K562 (cell line): ENCODE results near the gene MAML3. TPM values are rescaled to one million over a fixed set of nuclear protein-coding genes. Genes with fewer than 3 reads are reported as not detected.

Experiments
- ATAC-seq: fragments of 200-7000 bp; cut with Tn5 transposase; 3 replicates; pipeline ENCODE4 v1.9.1; 2020; ENCODE audit warnings: moderate library complexity
- BruUV-seq: library from RNA; stranded (reverse); fragments of 400-500 nt; replicated peaks from 2 replicates; lab custom pipeline; 2021; lab: Mats Ljungman, UMichigan
- CTCF ChIA-PET: fragments of 300-600 bp; formaldehyde crosslinking; extraction: SDS; loops from one replicate; lab custom pipeline; 2021; ENCODE audit warnings: low intra/inter-chr PET ratio; lab: Yijun Ruan, JAX
- POLR2A ChIA-PET: fragments of 300-600, 350-650 bp; sonication (Branson Sonifier 250); formaldehyde crosslinking; extraction: SDS; loops from one replicate; lab custom pipeline; 2021; ENCODE audit warnings: antibody characterized with exemption, inconsistent platforms; lab: Yijun Ruan, JAX
- DNase-seq, 4 experiments: peaks; one replicate each; pipeline versions ENCODE4 v3.0.0 to v3.0.0-alpha.2; 2011 to 2018; ENCODE audit warnings: low spot score in 3 of 4, mixed read lengths in 3 of 4; ENCODE audit errors: extremely low read depth in 1 of 4
- FAIRE-seq: peaks from 2 replicates; lab custom pipeline; 2011; peaks lifted over from hg19 to GRCh38; lab: Jason Lieb, UNC
- H2AFZ ChIP-seq: 2 replicates; pipeline ENCODE4 v1.6.0; 2011; ENCODE audit warnings: low read depth, low read length, control low read depth, inconsistent platforms
- H3K27ac ChIP-seq: fragments of 200-600 bp; 3 replicates; pipeline ENCODE4 v1.8.0; 2011; ENCODE audit warnings: low read depth, mild to moderate bottlenecking, control low read depth, inconsistent platforms, low read length, moderate library complexity, mixed read lengths; ENCODE audit errors: extremely low read depth
- H3K27me3 ChIP-seq, 2 experiments: fragments of 300-600 bp in 1 of 2; 2 replicates in 1 of 2; 3 replicates in 1 of 2; pipeline versions ENCODE4 v1.6.0 to v1.8.0; 2011; ENCODE audit warnings: inconsistent platforms in 2 of 2, low read length in 2 of 2, mild to moderate bottlenecking in 1 of 2, mixed read lengths in 1 of 2, moderate library complexity in 1 of 2; ENCODE audit not compliant: control insufficient read depth in 2 of 2, insufficient read depth in 2 of 2
- H3K36me3 ChIP-seq: fragments of 300-600 bp; 3 replicates; pipeline ENCODE4 v1.8.0; 2011; ENCODE audit warnings: mild to moderate bottlenecking, low read length, inconsistent platforms; ENCODE audit not compliant: control insufficient read depth, insufficient read depth
- H3K4me1 ChIP-seq, 2 experiments: fragments of 200-600 bp in 1 of 2; replicated peaks in 1 of 2; 2 replicates in 1 of 2; 3 replicates in 1 of 2; pipeline versions ENCODE4 v1.5.1 to v1.8.0; 2011; ENCODE audit warnings: inconsistent platforms in 2 of 2, low read length in 2 of 2, mild to moderate bottlenecking in 1 of 2, mixed read lengths in 1 of 2, moderate library complexity in 1 of 2; ENCODE audit not compliant: control insufficient read depth in 2 of 2, insufficient read depth in 2 of 2
- H3K4me2 ChIP-seq: 2 replicates; pipeline ENCODE4 v1.6.1; 2011; ENCODE audit warnings: low read length, control low read depth, inconsistent platforms, mixed read lengths; ENCODE audit not compliant: insufficient read depth
- H3K4me3 ChIP-seq: fragments of 200-600 bp; sonication (generic), shearing (Covaris generic); 2 replicates; pipeline ENCODE4 v1.5.1; 2016; ENCODE audit warnings: control low read depth, inconsistent platforms
- H3K79me2 ChIP-seq: fragments of 200-600 bp; 3 replicates; pipeline ENCODE4 v1.8.0; 2011; ENCODE audit warnings: low read length, inconsistent platforms; ENCODE audit not compliant: control insufficient read depth, insufficient read depth
- H3K9ac ChIP-seq, 2 experiments: 2 replicates each; pipeline versions ENCODE4 v1.6.0 to v1.6.1; 2011; ENCODE audit warnings: low read depth in 2 of 2, low read length in 2 of 2, control low read depth in 1 of 2, inconsistent platforms in 1 of 2, mild to moderate bottlenecking in 1 of 2, mixed read lengths in 1 of 2; ENCODE audit not compliant: insufficient read depth in 1 of 2
- H3K9me1 ChIP-seq: one replicate; pipeline ENCODE4 v1.6.0; 2011; ENCODE audit warnings: inconsistent platforms, mild to moderate bottlenecking, low read length, moderate library complexity; ENCODE audit not compliant: control insufficient read depth, insufficient read depth
- H3K9me3 ChIP-seq: replicated peaks from 2 replicates; pipeline ENCODE4 v1.5.1; 2011; ENCODE audit warnings: low read depth, low read length, inconsistent platforms; ENCODE audit not compliant: control insufficient read depth, insufficient read depth
- H4K20me1 ChIP-seq: replicated peaks from 2 replicates; pipeline ENCODE4 v1.6.1; 2011; ENCODE audit warnings: low read length, inconsistent platforms, mixed read lengths; ENCODE audit not compliant: control insufficient read depth, insufficient read depth
- CCAR2 ChIP-seq: fragments of 200-400 bp; formaldehyde crosslinking; IDR thresholded peaks from 2 replicates; pipeline ENCODE4 v1.6.1; 2017; ENCODE audit warnings: mild to moderate bottlenecking, low read depth, low read length
- EHMT2 ChIP-seq: fragments of 450-650 bp; IDR thresholded peaks from 2 replicates; pipeline ENCODE4 v1.6.1; 2018; ENCODE audit warnings: antibody characterized with exemption
- FOXA3 ChIP-seq, 2 experiments: fragments of 450-650 bp in 1 of 2; sonication (generic) in 1 of 2; formaldehyde crosslinking; IDR thresholded peaks in 1 of 2; conservative IDR thresholded peaks in 1 of 2; 2 replicates each; pipeline versions ENCODE4 v1.4.0 to v1.8.0; 2020 to 2022; ENCODE audit warnings: mild to moderate bottlenecking in 2 of 2, missing genetic modification reagents in 1 of 2
- FOXJ3 ChIP-seq: sonication (generic); formaldehyde crosslinking; IDR thresholded peaks from 2 replicates; pipeline ENCODE4 v1.4.0; 2020; ENCODE audit warnings: mild to moderate bottlenecking, missing genetic modification reagents
- FOXK1 ChIP-seq: sonication (generic); formaldehyde crosslinking; IDR thresholded peaks from 2 replicates; pipeline ENCODE4 v1.8.0; 2022; ENCODE audit warnings: missing genetic modification reagents, mild to moderate bottlenecking, borderline replicate concordance
- NCOA6 ChIP-seq: fragments of 450-650 bp; IDR thresholded peaks from 2 replicates; pipeline ENCODE4 v1.6.1; 2017; ENCODE audit warnings: mild to moderate bottlenecking
- WGBS: fragments of 100-300 bp; shearing (Covaris generic); methylation state at CpG from one replicate; pipeline ENCODE4 v1.1.6; 2016; ENCODE audit warnings: low coverage, mixed read lengths; ENCODE audit not compliant: insufficient coverage; ENCODE audit errors: missing lambda C conversion rate; 5-methylcytosine and 5-hydroxymethylcytosine counted together
- in situ Hi-C: fragments of 300-500 bp; cut with MboI; formaldehyde crosslinking; loops from 4 replicates; pipeline ENCODE4 v1.15.0; 2018; ENCODE audit warnings: inconsistent platforms, mixed read lengths
- intact Hi-C: fragments of 100-400 bp; cut with micrococcal nuclease; formaldehyde crosslinking; loops from 2 replicates; pipeline ENCODE4 v1.14.2; 2022
- polyA plus RNA-seq, 8 experiments: library from polyadenylated mRNA; depleted of rRNA in 4 of 8; stranded (reverse) in 5 of 8; unstranded in 3 of 8; fragments of >200 nt; fragmentation: Nextera tagmentation in 2 of 8; fragmentation: Illumina TruSeq in 1 of 8; extraction: Ambion mirVana in 2 of 8; extraction: Trizol in 1 of 8; gene quantifications; 2 replicates each; pipeline versions ENCODE4 v1.2.1 to v1.2.3, GENCODE V29; 2011 to 2014; ENCODE audit warnings: inconsistent platforms in 1 of 8, missing spikeins in 1 of 8
- total RNA-seq, 7 experiments: library from RNA; depleted of rRNA in 6 of 7; stranded (reverse); fragments of >200 nt in 6 of 7; fragmentation: Illumina TruSeq in 2 of 7; extraction: Trizol in 2 of 7; gene quantifications; 2 replicates each; pipeline versions ENCODE4 v1.2.1 to v1.2.3, GENCODE V29; 2011 to 2021; ENCODE audit warnings: low replicate concordance in 1 of 7
- TF ChIP-seq, protein P1 (sequence below): fragments of 250-450 bp; sonication (Bioruptor Pico); IDR thresholded peaks from 2 replicates; pipeline ENCODE4 v1.5.0; 2020; ENCODE audit warnings: mild to moderate bottlenecking
- TF ChIP-seq, protein P2 (sequence below): fragments of 250-450 bp; sonication (Bioruptor Pico); IDR thresholded peaks from 2 replicates; pipeline ENCODE4 v1.8.0; 2021; ENCODE audit warnings: borderline replicate concordance, mild to moderate bottlenecking, moderate library complexity; ENCODE audit not compliant: poor library complexity, severe bottlenecking

The MAML3 gene
- total and polyA plus RNA-seq, 9 of the 15 experiments (the other 6 are each of a cell fraction or from before 2014, with no cell fraction given), result 0.01 to 0.55 (median 0.25) TPM

DNA sequence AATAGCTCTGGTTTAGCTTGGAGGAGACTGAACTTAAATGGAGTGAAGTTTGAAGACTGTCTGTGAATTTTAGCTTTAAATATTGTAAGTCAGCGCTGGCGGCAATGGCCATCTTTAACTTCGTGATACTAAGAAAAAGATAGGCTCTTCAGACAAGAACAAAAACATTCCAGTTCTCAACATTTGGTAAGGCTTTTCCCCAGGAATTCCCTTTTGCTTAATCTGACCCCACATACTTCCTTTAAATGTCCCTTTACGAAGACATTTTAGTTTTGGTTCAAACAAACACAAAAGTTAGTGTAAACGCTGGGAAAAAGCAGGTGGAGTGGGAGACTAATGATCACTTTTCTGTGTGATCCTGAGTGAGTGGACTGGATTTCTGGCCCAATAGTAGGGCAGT is 106.2 kb downstream of the MAML3 start:
- Histone ChIP-seq H3K27ac (no peak overlapping the region), H3K4me2 (no peak overlapping the region)

More for the DNA sequence above, 106.2 kb downstream of the MAML3 start:
- FAIRE-seq (no peak), ATAC-seq (no peak), DNase-seq (no peak)
- Histone ChIP-seq H3K4me3 (no peak overlapping the region), H3K27me3 (peaks cover 7 to 21% of the 10 kb centered on the region in 2 experiments), H3K9me3 (no peaks in the 10 kb centered on the region), H3K9me1 (no peaks in the 10 kb centered on the region), H2AFZ (no peak overlapping the region), H3K9ac (no peak overlapping the region), H3K79me2 (no peaks in the 10 kb centered on the region), H3K36me3 (no peaks in the 10 kb centered on the region), H3K4me1 (no peaks in the 10 kb centered on the region; a peak in 1 of 5 replicates), H4K20me1 (peaks cover 3% of the 10 kb centered on the region; the same call in 1 of the 2 replicates)
- ChIA-PET POLR2A (no interaction called here), CTCF (no interaction called here)
- no peak for TF ChIP-seq FOXA3 (CRISPR knock-in tag; conservative IDR thresholded peaks at IDR 0.05 in 1 of 2, IDR thresholded peaks at IDR 0.05 in 1 of 2)
- no peak for TF ChIP-seq CCAR2
- TF ChIP-seq FOXK1 (CRISPR knock-in tag), result no peak
- TF ChIP-seq EHMT2, result no peak
- TF ChIP-seq FOXJ3 (CRISPR knock-in tag), result no peak
- TF ChIP-seq, protein P1, sequence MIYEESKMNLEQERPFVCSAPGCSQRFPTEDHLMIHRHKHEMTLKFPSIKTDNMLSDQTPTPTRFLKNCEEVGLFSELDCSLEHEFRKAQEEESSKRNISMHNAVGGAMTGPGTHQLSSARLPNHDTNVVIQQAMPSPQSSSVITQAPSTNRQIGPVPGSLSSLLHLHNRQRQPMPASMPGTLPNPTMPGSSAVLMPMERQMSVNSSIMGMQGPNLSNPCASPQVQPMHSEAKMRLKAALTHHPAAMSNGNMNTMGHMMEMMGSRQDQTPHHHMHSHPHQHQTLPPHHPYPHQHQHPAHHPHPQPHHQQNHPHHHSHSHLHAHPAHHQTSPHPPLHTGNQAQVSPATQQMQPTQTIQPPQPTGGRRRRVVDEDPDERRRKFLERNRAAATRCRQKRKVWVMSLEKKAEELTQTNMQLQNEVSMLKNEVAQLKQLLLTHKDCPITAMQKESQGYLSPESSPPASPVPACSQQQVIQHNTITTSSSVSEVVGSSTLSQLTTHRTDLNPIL (CRISPR knock-in tag), result no peak
- TF ChIP-seq NCOA6, result no peak
- TF ChIP-seq, protein P2, sequence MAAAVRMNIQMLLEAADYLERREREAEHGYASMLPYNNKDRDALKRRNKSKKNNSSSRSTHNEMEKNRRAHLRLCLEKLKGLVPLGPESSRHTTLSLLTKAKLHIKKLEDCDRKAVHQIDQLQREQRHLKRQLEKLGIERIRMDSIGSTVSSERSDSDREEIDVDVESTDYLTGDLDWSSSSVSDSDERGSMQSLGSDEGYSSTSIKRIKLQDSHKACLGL (CRISPR knock-in tag), result no peak
- WGBS, result 1% methylated on average over 5 of the region's 5 CpGs
- intact Hi-C loops, result no loop called here
- BruUV-seq, result no TSS peak
- in situ Hi-C loops, result no loop called here
